ENCODE measurements around the gene TMIGD3. TPM values are rescaled to one million over a fixed set of nuclear protein-coding genes. Genes with fewer than 3 reads are reported as not detected.

The TMIGD3 gene
- total RNA-seq, 1 donor from 2014 or later, result 0.32 TPM

Other genes starting within 250 kb of the TMIGD3 start
- not detected for gene CHIA, start 212.8 kb downstream of the TMIGD3 start, total RNA-seq
- 0.46 TPM for gene OVGP1, start 75.9 kb downstream of the TMIGD3 start, total RNA-seq
- 29.6 TPM for gene WDR77, start 54.4 kb downstream of the TMIGD3 start, total RNA-seq
- gene ATP5PB, start 54.2 kb downstream of the TMIGD3 start, total RNA-seq, result 565 TPM
- gene C1orf162, start 29.6 kb downstream of the TMIGD3 start, total RNA-seq, result 2.6 TPM
- 0.51 TPM for gene ADORA3, start within 50 bp of the TMIGD3 start, total RNA-seq
- 114 TPM for gene RAP1A, start 116.2 kb upstream of the TMIGD3 start, total RNA-seq
- 13.7 TPM for gene INKA2, start 235.8 kb upstream of the TMIGD3 start, total RNA-seq